Stimulated activated naive CD8-positive, alpha-beta T cell treated with anti-CD3 and anti-CD28 coated beads, Interleukin-15, Interleukin-2, amounts not matched to agents 100 ng/mL and 50 ng/mL, for 24 hours (primary cell): Measurements from ENCODE around the gene STK11IP.
"Not testable (repeated sequence)": the region's sequence is repeated elsewhere in the genome, so short reads cannot be mapped to it uniquely, and the experiment has no call there.

Experiments
- H3K27ac Mint-ChIP-seq: one replicate; pipeline ENCODE4 v1.8.0; 2021; ENCODE audit warnings: mild to moderate bottlenecking, mixed read lengths
- H3K27me3 Mint-ChIP-seq: one replicate; pipeline ENCODE4 v1.8.0; 2021; ENCODE audit warnings: mixed read lengths
- H3K36me3 Mint-ChIP-seq: one replicate; pipeline ENCODE4 v1.8.0; 2021; ENCODE audit warnings: low read depth, mixed read lengths
- H3K4me1 Mint-ChIP-seq: one replicate; pipeline ENCODE4 v1.8.0; 2021; ENCODE audit warnings: low read depth, mixed read lengths
- H3K4me3 Mint-ChIP-seq: one replicate; pipeline ENCODE4 v1.8.0; 2021; ENCODE audit warnings: mild to moderate bottlenecking, mixed read lengths
- H3K9me3 Mint-ChIP-seq: one replicate; pipeline ENCODE4 v1.8.0; 2021; ENCODE audit warnings: mixed read lengths

The STK11IP gene

DNA sequence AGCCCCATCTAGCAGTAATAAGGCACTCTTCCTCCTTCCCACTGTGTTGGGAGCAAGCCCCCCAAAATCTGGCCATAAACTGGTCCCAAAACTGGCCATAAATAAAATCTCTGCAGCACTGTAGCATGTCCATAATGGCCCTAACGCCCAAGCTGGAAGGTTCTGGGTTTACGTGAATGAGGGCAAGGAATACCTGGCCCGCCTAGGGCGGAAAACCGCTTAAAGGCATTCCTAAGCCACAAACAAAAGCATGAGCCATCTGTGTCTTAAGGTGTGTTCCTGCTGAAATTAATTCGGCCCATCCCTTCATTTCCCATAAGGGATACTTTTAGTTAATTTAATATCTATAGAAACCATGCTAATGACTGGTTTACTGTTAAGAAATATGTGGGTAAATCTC lies 54.0 kb downstream of the STK11IP start:
- peaks cover 59% of the 10 kb centered on the region for H3K27me3 Mint-ChIP-seq
- not testable (repeated sequence) for H3K4me1 Mint-ChIP-seq, H3K9me3 Mint-ChIP-seq, H3K27ac Mint-ChIP-seq, H3K4me3 Mint-ChIP-seq, H3K36me3 Mint-ChIP-seq

DNA sequence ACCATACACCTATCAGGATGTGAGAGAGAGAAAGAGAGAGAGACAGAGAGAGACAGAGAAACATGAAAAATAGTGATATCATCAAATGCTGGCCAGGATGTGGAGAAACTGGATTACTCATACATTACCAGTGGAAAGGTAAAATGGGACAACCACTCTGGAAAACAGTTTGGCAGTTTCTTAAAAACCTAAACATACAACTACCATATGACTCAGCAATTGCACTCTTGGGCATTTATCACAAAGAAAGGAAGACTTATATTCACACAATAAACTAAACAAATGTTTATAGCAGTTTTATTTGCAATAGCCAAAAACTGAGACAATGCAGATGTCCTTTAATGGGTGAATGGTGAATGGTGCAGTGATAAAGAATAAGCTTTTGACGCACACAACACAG lies 58.9 kb downstream of the STK11IP start:
- Mint-ChIP-seq H3K36me3 (no peaks in the 10 kb centered on the region), H3K27ac (no peak overlapping the region), H3K9me3 (peaks cover 3% of the 10 kb centered on the region), H3K4me3 (no peak overlapping the region), H3K4me1 (no peaks in the 10 kb centered on the region), H3K27me3 (peaks cover 63% of the 10 kb centered on the region)

GRCh38 chr2:219658196-219658846 lies 60.7 kb downstream of the STK11IP start:
- Mint-ChIP-seq H3K36me3 (no peaks in the 10 kb centered on the region), H3K27ac (no peak overlapping the region), H3K4me1 (no peaks in the 10 kb centered on the region), H3K4me3 (no peak overlapping the region), H3K27me3 (peaks cover 54% of the 10 kb centered on the region), H3K9me3 (no peaks in the 10 kb centered on the region)

- no peak overlapping the region for H3K4me3 Mint-ChIP-seq
- H3K36me3 Mint-ChIP-seq: no peaks in the 10 kb centered on the region
- peaks cover 49% of the 10 kb centered on the region for H3K27me3 Mint-ChIP-seq
- no peak overlapping the region for H3K27ac Mint-ChIP-seq
- H3K4me1 Mint-ChIP-seq: no peaks in the 10 kb centered on the region
- H3K9me3 Mint-ChIP-seq: no peaks in the 10 kb centered on the region
Measured at GRCh38 chr2:219658874-219659273, 61.2 kb downstream of the STK11IP start.

- Mint-ChIP-seq H3K4me3 (no peak overlapping the region), H3K36me3 (no peaks in the 10 kb centered on the region), H3K27me3 (peaks cover 32% of the 10 kb centered on the region), H3K27ac (no peak overlapping the region), H3K4me1 (no peaks in the 10 kb centered on the region), H3K9me3 (no peaks in the 10 kb centered on the region)
Measured at GRCh38 chr2:219661197-219661954, 63.7 kb downstream of the STK11IP start.

GRCh38 chr2:219661955-219662395 lies 64.3 kb downstream of the STK11IP start:
- Mint-ChIP-seq H3K27me3 (peaks cover 27% of the 10 kb centered on the region), H3K27ac (no peak overlapping the region), H3K36me3 (no peaks in the 10 kb centered on the region), H3K4me1 (no peaks in the 10 kb centered on the region), H3K9me3 (no peaks in the 10 kb centered on the region), H3K4me3 (no peak overlapping the region)

- Mint-ChIP-seq H3K36me3 (no peaks in the 10 kb centered on the region), H3K4me3 (no peak overlapping the region), H3K4me1 (no peaks in the 10 kb centered on the region), H3K27me3 (peaks cover 23% of the 10 kb centered on the region), H3K9me3 (no peaks in the 10 kb centered on the region), H3K27ac (no peak overlapping the region)
Measured at GRCh38 chr2:219662566-219662965, 64.9 kb downstream of the STK11IP start.

DNA sequence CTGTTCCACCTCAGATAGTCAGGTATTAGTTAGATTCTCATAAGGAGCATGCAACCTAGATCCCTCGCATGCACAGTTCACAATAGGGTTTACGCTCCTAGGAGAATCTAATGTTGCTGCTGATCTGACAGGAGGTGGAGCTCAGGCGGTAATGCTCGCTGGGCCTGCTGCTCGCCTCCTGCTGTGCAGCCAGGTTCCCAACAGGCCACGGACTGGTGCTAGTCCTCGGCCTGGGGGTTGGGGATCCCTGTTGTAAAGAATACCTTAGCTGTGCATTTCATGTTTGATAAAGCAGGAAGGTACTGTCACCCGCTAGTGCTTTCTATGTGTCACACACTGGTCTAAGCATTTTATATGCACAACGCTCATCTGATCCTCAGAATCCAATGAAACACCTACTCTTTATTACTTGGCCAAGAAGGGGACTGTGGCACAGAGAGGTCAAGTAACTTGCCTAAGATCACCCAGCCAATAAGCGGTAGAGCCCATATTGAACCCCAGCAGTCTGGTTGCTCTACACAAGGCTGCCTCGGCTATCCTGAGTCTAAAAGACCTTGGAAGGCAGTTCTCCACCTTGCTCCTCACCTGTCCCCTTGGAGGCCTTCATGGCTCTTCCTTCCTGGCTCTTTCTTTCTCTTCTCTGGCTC lies 65.6 kb downstream of the STK11IP start:
- H3K27ac Mint-ChIP-seq: no peak overlapping the region
- H3K27me3 Mint-ChIP-seq: peaks cover 16% of the 10 kb centered on the region
- no peaks in the 10 kb centered on the region for H3K36me3 Mint-ChIP-seq
- no peak overlapping the region for H3K4me3 Mint-ChIP-seq
- H3K9me3 Mint-ChIP-seq: no peaks in the 10 kb centered on the region
- no peaks in the 10 kb centered on the region for H3K4me1 Mint-ChIP-seq

- Mint-ChIP-seq H3K36me3 (no peaks in the 10 kb centered on the region), H3K4me3 (no peak overlapping the region), H3K27ac (no peak overlapping the region), H3K9me3 (no peaks in the 10 kb centered on the region), H3K4me1 (no peaks in the 10 kb centered on the region), H3K27me3 (peaks cover 11% of the 10 kb centered on the region)
Measured at GRCh38 chr2:219664041-219664440, 66.4 kb downstream of the STK11IP start.

GRCh38 chr2:219664944-219665343 lies 67.3 kb downstream of the STK11IP start:
- peaks cover 5% of the 10 kb centered on the region for H3K27me3 Mint-ChIP-seq
- no peaks in the 10 kb centered on the region for H3K4me1 Mint-ChIP-seq
- no peaks in the 10 kb centered on the region for H3K9me3 Mint-ChIP-seq
- no peak overlapping the region for H3K27ac Mint-ChIP-seq
- no peak overlapping the region for H3K4me3 Mint-ChIP-seq
- H3K36me3 Mint-ChIP-seq: no peaks in the 10 kb centered on the region

DNA sequence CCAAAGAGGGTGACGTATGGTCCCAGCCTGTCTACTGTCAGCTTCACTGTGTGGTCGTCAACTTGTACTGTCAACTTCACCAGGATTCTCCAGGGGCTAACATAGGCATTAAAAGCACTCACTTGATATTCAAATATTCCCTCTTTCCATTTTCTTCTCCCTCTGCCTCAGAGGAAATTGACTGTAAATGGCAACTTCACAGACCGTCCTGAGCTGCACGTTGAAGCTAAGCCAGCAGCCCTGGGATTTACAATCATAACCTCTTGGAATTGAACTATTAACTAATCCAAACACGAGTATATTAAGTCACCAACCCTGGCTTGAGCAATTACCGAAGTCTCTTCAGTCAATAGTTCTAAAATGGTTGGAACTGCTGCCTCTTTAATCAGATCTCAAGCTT lies 68.3 kb downstream of the STK11IP start:
- Mint-ChIP-seq H3K27me3 (peaks cover 5% of the 10 kb centered on the region), H3K4me3 (no peak overlapping the region), H3K36me3 (no peaks in the 10 kb centered on the region), H3K9me3 (no peaks in the 10 kb centered on the region), H3K27ac (no peak overlapping the region), H3K4me1 (no peaks in the 10 kb centered on the region)
